HS-5 (cell line): ENCODE data around the gene SEPTIN8.

Source experiments
- DNase-seq: peaks from one replicate; pipeline ENCODE4 v3.0.0-alpha.2; 2012; ENCODE audit warnings: low read depth

Gene SEPTIN8

DNA sequence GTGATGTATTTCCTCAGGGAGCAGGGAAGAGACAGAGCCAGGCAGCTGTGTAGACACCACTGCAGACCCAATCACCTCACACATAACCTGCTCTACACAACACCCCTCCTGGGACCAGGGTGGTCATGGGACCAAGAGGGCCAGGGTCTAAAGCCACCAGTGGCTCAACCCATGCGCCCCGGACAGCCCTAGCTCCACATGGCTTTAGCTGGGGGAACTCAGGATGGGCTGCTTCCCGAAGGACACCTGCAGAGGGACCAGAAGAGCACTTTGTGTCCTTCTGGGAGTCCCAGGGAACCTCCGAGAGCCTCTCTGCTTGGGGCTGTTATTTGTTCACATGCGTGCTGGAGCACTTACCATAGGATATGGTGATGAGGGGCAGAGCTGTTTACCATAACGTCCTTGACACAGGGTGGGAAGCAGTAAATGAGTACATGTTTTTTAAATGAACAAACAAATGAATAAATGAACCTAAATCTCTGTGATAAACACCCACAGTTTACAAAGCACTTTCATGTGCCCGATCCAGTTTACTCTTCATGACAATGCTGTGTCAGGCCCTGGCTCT lies 12.3 kb downstream of the SEPTIN8 start:
- DNase-seq, result no peak

DNA sequence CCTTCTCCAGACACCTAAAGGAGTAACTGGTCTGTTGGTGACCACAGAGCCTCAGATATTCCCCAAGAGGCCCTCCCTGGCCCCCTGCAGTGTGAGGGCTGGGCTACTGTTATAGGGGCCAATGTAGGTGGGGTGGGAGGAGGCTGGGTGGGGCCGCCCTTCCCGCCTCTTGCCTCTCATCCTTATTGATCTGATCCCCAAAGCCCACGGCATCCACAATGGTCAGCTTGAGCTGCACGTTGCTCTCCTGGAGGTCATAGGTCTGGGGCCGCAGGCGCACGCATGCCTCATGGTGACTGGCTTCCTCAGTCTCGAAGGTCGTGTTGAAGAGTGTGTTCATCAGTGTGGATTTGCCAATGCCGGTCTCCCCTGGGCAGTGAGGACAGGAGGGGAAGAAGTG lies 13.0 kb downstream of the SEPTIN8 start:
- no peak for DNase-seq

GRCh38 chr5:132763181-132764036 lies 13.6 kb downstream of the SEPTIN8 start:
- DNase-seq, result no peak

DNA sequence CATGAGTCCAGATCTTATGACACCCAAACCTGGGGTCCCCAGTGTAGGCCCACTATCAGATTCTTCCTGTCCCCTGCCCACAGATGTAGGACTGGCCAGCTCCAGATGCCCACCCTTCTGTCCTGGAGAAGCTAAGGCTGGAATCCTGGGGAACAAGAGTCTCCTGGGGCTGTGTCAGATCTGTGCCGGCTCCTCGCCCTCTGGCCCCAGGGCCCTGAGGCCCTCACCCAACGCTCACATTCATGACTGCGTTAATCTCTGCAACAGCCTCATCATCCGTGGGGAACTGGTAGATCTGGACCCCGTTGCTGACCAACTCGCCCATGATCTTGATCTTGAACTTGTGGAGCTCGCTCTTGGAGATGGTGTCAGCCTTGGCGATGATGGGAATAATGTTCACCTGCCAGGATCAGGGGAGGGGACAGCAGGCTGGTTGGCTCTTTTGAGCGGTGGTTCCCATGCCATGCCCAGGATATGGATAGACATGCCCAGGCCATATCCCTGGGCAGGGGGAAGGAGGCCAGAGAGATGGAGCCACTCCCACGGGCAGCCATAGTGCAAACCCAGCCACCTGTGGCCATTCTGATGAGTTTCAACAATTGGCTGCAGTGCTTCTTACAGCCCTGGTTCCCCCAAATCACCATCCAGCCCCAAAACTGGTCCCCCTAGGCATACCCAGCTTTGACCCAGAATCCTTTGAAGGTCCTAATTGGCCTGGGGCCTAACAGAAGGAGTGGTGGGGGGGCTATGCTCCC lies 14.6 kb downstream of the SEPTIN8 start:
- no peak for DNase-seq

DNA sequence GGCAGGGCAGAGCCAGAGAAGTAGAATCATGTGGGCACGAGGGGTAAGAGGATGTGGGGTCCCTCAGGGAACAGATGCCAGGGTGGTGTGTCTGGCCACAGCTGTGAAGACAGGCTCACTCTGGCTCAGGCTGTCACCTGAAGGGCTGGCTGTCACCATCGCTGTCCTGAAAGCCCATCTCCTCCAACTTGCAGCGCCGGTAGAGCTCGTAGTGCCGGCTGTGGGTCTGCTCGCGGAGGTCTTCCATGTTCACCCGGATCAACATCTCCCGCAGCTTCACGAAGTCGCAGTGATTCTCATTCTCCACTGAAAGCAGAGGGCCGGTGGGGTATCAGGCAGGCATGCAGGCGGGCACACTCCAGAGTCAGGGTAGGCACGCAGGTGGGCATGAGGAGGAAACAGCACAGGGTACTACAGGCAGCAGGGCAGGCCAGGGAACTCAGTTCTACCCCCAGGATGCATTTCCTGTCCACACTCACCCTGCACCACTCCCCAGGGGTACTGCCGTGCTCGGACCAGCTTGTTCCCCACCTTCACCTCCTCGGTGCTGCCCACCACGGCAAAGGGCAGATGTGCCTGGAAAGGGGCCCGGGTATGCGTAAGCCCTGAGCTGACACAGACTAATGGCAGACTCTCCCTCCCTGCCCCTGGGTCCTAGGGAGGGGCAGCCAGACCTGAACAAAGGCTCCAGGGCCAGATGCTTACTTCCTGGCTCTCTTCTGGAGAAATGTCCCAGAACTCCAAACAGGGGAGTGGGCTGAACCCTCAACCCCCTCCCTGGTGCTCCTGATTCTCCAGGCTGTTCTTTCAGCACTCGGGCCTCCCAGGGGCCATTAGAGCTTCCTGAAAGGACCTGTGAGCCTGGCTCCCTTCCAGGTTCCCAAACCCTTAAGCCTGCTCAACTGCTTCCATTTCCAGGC lies 15.5 kb downstream of the SEPTIN8 start:
- no peak for DNase-seq

- no peak for DNase-seq
Observed at GRCh38 chr5:132760601-132761317, 16.3 kb downstream of the SEPTIN8 start.

GRCh38 chr5:132760049-132760420 lies 17.0 kb downstream of the SEPTIN8 start:
- no peak for DNase-seq

DNA sequence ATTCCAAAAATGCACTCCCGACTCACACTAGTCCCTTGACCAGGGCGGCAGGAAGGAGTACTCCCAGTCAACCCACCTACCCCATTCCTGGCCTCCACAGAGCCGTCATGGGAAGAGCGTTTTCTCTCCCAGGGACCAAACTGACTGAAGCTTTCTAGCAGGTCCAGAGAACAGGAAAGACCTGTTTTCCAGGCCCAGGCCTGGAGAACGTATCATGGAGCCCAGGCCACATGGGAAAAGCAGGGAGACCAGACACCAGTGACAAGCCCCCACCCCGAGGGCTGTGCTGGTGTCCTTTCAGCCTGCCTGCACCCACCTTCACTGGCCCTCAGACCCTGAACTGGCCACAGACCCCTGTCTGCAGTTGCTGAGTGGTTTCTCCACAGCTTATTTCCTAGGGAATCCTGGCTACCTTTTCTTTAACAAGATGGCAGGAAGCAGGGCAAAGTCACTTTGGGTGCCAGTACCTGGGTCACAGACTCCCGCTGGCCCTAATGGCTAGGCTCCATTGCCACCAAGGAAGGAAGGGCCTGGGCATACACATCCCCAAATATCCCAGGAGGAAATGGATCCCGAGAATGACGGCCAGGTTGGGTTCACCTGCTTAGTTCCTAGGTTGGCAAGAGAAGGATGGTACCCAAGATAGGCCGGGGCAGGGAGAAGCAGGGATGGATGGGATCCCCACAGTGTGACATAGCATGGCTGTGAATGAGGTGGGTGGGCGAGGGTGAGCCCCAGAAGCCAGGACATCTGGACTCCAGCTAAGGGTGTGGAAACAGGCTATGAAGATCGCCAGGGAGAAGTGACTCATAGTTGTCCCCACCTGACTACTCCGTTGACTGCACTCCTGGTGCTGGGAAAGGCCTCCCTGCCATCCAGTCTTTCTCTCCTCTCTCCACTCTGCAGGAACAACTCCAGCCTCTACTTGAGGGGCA lies 17.7 kb downstream of the SEPTIN8 start:
- DNase-seq, result no peak

DNA sequence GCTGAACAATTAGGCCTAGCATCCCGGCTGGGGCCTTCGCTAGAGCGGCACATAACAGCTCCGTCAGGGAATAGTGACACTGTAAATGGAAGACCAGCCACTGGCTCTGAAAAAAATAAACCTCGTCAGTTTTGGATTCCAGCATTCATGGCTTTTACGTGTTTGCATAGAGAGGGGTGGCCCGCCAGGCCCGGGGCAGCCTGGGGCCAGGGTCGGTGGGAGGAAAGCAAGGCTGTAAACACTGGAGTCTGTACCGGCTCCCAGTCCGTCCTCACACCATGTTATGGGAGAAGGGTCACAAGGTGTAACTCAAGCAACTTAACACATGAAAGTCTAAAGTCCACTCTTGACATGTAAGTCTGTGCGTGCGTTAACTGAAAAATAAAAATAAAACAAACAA lies 18.6 kb downstream of the SEPTIN8 start:
- DNase-seq, result no peak

- no peak for DNase-seq
Observed at GRCh38 chr5:132756542-132756941, 20.5 kb downstream of the SEPTIN8 start.

- no peak for DNase-seq
Observed at GRCh38 chr5:132754947-132755346, 22.1 kb downstream of the SEPTIN8 start.

DNA sequence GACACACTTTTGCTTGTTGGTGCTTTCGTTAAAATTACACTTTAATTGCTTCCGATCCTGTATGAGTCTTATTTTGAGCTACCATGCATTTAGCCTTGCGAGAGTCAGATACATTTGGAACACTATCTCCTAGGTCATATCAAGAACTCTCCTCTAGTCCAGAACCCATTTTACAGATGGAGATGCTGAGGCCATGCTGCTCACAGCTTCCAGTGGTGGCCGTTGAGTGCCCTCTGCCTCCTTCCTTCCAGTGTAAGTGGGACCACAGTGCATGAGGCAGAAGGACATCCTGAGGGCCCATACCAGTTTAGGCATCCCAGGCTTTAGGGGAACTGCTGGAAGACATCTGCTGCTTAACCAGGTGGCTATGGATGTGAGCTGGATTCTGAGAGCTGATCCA lies 22.9 kb downstream of the SEPTIN8 start:
- no peak for DNase-seq

- DNase-seq, result no peak
Observed at GRCh38 chr5:132753135-132753987, 23.7 kb downstream of the SEPTIN8 start.

DNA sequence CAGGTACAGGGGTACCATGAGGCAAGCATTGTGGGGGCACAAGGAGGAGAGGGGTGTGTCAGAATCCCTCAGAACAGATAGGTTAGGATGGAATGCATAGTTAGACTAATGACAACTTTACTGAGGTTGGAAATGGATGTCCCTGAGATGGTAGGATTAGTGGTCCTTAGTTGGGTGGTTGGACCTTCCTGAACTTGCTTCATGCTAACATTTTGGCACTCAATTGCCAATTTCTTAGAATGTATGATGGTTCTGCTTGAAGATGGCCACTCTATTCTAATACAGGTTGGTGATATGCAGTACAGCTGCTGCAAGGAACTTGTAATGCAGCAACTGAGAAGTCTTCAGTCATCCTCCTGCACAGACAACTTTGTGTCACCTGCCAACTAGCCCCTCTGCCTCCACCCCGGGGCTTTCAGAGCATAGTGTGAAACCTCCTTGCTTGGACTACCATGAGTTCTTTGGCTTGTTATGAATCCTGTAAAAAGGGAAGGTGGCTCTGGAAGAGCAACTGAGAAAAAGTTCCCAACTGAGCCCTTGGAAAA lies 24.4 kb downstream of the SEPTIN8 start:
- no peak for DNase-seq

GRCh38 chr5:132751971-132752580 lies 25.0 kb downstream of the SEPTIN8 start:
- DNase-seq, result no peak

GRCh38 chr5:132751444-132751843 lies 25.6 kb downstream of the SEPTIN8 start:
- DNase-seq, result peak; percentile 56

GRCh38 chr5:132750471-132751230 lies 26.4 kb downstream of the SEPTIN8 start:
- DNase-seq, result no peak

GRCh38 chr5:132749506-132749905 lies 27.5 kb downstream of the SEPTIN8 start:
- no peak for DNase-seq
